OCI-LY7 (cell line): ENCODE results near the gene KHDC4. TPM values are rescaled to one million over a fixed set of nuclear protein-coding genes. Genes with fewer than 3 reads are reported as not detected.
A peak's percentile ranks its signal among the peaks of the same experiment; 100 is the strongest.

Experiments
- BruUV-seq: library from RNA; stranded (reverse); fragments of 400-500 nt; replicated peaks from 2 replicates; lab custom pipeline; 2021; lab: Mats Ljungman, UMichigan
- CTCF ChIA-PET: fragments of 300-600 bp; sonication (Branson Sonifier 250); formaldehyde crosslinking; loops from one replicate; lab custom pipeline; 2022; ENCODE audit warnings: antibody characterized with exemption; ENCODE audit not compliant: unreplicated experiment; lab: Charles Lee
- POLR2A ChIA-PET: fragments of 300-600 bp; sonication (Branson Sonifier 250); formaldehyde crosslinking; loops from one replicate; lab custom pipeline; 2022; ENCODE audit warnings: antibody characterized with exemption; lab: Charles Lee
- DNase-seq: peaks from one replicate; pipeline ENCODE4 v3.0.0-alpha.2; 2015; ENCODE audit warnings: low spot score
- H2AFZ ChIP-seq: fragments of 200-600 bp; sonication (generic), shearing (Covaris generic); 2 replicates; pipeline ENCODE4 v1.6.1; 2014; ENCODE audit warnings: mild to moderate bottlenecking, antibody characterized with exemption, low read length, moderate library complexity
- H3K27ac ChIP-seq: fragments of 200-600 bp; sonication (generic); 2 replicates; pipeline ENCODE4 v1.5.1; 2014; ENCODE audit warnings: mixed run types, low read depth, mild to moderate bottlenecking, moderate library complexity, low read length, inconsistent platforms; ENCODE audit not compliant: poor library complexity, severe bottlenecking
- H3K36me3 ChIP-seq: fragments of 200-600 bp; sonication (generic); 2 replicates; pipeline ENCODE4 v1.6.1; 2014; ENCODE audit warnings: mild to moderate bottlenecking, antibody characterized with exemption, low read length, moderate library complexity, mixed read lengths; ENCODE audit not compliant: insufficient read depth
- H3K4me1 ChIP-seq: fragments of 200-600 bp; sonication (generic); 2 replicates; pipeline ENCODE4 v1.5.1; 2014; ENCODE audit warnings: mild to moderate bottlenecking, low read length; ENCODE audit not compliant: insufficient read depth, poor library complexity, severe bottlenecking
- H3K4me2 ChIP-seq: fragments of 200-600 bp; sonication (generic); 2 replicates; pipeline ENCODE4 v1.6.1; 2014; ENCODE audit warnings: mild to moderate bottlenecking, low read length
- H3K4me3 ChIP-seq: fragments of 200-600 bp; sonication (generic); 2 replicates; pipeline ENCODE4 v1.5.1; 2014; ENCODE audit warnings: mild to moderate bottlenecking, low read depth, low read length; ENCODE audit not compliant: poor library complexity, severe bottlenecking
- H3K79me2 ChIP-seq: fragments of 200-600 bp; sonication (generic); 2 replicates; pipeline ENCODE4 v1.6.1; 2016; ENCODE audit warnings: low read depth, mild to moderate bottlenecking, low read length, moderate library complexity, mixed read lengths; ENCODE audit not compliant: insufficient read depth
- H3K9me2 ChIP-seq: fragments of 200-600 bp; sonication (generic); 2 replicates; pipeline ENCODE4 v1.6.1; 2016; ENCODE audit warnings: mild to moderate bottlenecking, low read length, mixed read lengths; ENCODE audit not compliant: insufficient read depth
- H3K9me3 ChIP-seq: fragments of 200-600 bp; sonication (generic); 2 replicates; pipeline ENCODE4 v1.6.1; 2014; ENCODE audit warnings: mild to moderate bottlenecking, mixed run types, low read length, mixed read lengths
- H4K20me1 ChIP-seq: fragments of 200-600 bp; sonication (generic); 2 replicates; pipeline ENCODE4 v1.6.1; 2014; ENCODE audit warnings: mild to moderate bottlenecking, antibody characterized with exemption, low read length, moderate library complexity, mixed read lengths; ENCODE audit not compliant: insufficient read depth
- CTCF ChIP-seq: fragments of 200-600 bp; sonication (generic); conservative IDR thresholded peaks from 2 replicates; pipeline ENCODE4 v1.5.1; 2014; ENCODE audit warnings: mild to moderate bottlenecking, antibody characterized with exemption, low read length, moderate library complexity, mixed read lengths
- EZH2phosphoT487 ChIP-seq: fragments of 200-600 bp; sonication (generic); IDR thresholded peaks from 2 replicates; pipeline ENCODE4 v1.6.1; 2018; ENCODE audit warnings: low read depth, borderline replicate concordance, mild to moderate bottlenecking, mixed run types, antibody characterized with exemption, low read length, moderate library complexity, mixed read lengths
- intact Hi-C: fragments of 100-400 bp; cut with micrococcal nuclease; formaldehyde crosslinking; loops from one replicate; pipeline ENCODE4 v1.10.0; 2022; ENCODE audit not compliant: unreplicated experiment
- total RNA-seq, 2 experiments: library from RNA; depleted of rRNA in 1 of 2; stranded (reverse); fragments of >200 nt in 1 of 2; shearing (Covaris generic) in 1 of 2; gene quantifications; 2 replicates each; pipeline ENCODE4 v1.2.3, GENCODE V29; 2014 to 2022

The KHDC4 gene
- total RNA-seq, 2 experiments from 2014 or later: 88.9 to 121 TPM

GRCh38 chr1:155940993-155941844, 7.0 kb upstream of the KHDC4 start, which contains the start of gene RXFP4:
Gene RXFP4 (plus strand): TSS chr1:155941638. CDS start chr1:155941710, 72 bp downstream.
- Histone ChIP-seq H3K4me2 (peak within 1 kb of the TSS; percentile 60), H2AFZ (peak within 1 kb of the TSS; percentile 34; the same call in 1 of the 2 replicates), H3K79me2 (no peaks in the 10 kb centered on the region), H3K27ac (peak within 1 kb of the TSS; percentile 75), H3K4me1 (peaks cover 76% of the 10 kb centered on the region), H3K36me3 (no peaks in the 10 kb centered on the region; the same call in 1 of the 2 replicates), H3K4me3 (peak within 1 kb of the TSS; percentile 11), H4K20me1 (no peaks in the 10 kb centered on the region), H3K9me2 (no peaks in the 10 kb centered on the region), H3K9me3 (no peaks in the 10 kb centered on the region)
- intact Hi-C loops: no loop called here
- POLR2A ChIA-PET: interaction anchor here (0.7 to 1.4 kb wide), 5 partner anchors 32 to 48 kb away, joined by 3 to 4 read pairs (median 4); no protein-coding TSS in a partner anchor
- DNase-seq: peak; percentile 52
- TF ChIP-seq EZH2phosphoT487: no peak
- TF ChIP-seq CTCF: no peak
- CTCF ChIA-PET: no interaction called here
- no TSS peak for BruUV-seq

- Histone ChIP-seq H3K9me3 (no peaks in the 10 kb centered on the region), H3K36me3 (no peaks in the 10 kb centered on the region; the same call in 1 of the 2 replicates), H2AFZ (peak overlapping the region; percentile 34; the same call in 1 of the 2 replicates), H3K4me3 (peak overlapping the region; percentile 11), H3K27ac (peak overlapping the region; percentile 75), H4K20me1 (no peaks in the 10 kb centered on the region), H3K9me2 (no peaks in the 10 kb centered on the region), H3K4me1 (peaks cover 69% of the 10 kb centered on the region), H3K4me2 (peak overlapping the region; percentile 60), H3K79me2 (no peaks in the 10 kb centered on the region)
- intact Hi-C loops: no loop called here
- CTCF ChIA-PET: interaction anchor here (0.9 kb wide), 1 partner anchor 44 kb away, joined by 4 read pairs; no protein-coding TSS in a partner anchor
- POLR2A ChIA-PET: interaction anchor here (0.7 to 1.4 kb wide), 6 partner anchors 33 to 81 kb away, joined by 3 to 4 read pairs (median 4); partner anchors contain the start of gene SSR2
- no peak for TF ChIP-seq CTCF
- TF ChIP-seq EZH2phosphoT487: no peak
- DNase-seq: no peak
- no TSS peak for BruUV-seq
Measured at GRCh38 chr1:155940482-155940992, 6.3 kb upstream of the KHDC4 start.
